ENCODE data around the gene MLXIP. TPM values are rescaled to one million over a fixed set of nuclear protein-coding genes. Genes with fewer than 3 reads are reported as not detected.
A peak's percentile ranks its signal among the peaks of the same experiment; 100 is the strongest.

Gene MLXIP
- total and polyA plus RNA-seq, 2 of the 13 experiments (the other 11 are each of a cell fraction or from before 2014, with no cell fraction given), result 5.3 to 6.7 TPM

DNA sequence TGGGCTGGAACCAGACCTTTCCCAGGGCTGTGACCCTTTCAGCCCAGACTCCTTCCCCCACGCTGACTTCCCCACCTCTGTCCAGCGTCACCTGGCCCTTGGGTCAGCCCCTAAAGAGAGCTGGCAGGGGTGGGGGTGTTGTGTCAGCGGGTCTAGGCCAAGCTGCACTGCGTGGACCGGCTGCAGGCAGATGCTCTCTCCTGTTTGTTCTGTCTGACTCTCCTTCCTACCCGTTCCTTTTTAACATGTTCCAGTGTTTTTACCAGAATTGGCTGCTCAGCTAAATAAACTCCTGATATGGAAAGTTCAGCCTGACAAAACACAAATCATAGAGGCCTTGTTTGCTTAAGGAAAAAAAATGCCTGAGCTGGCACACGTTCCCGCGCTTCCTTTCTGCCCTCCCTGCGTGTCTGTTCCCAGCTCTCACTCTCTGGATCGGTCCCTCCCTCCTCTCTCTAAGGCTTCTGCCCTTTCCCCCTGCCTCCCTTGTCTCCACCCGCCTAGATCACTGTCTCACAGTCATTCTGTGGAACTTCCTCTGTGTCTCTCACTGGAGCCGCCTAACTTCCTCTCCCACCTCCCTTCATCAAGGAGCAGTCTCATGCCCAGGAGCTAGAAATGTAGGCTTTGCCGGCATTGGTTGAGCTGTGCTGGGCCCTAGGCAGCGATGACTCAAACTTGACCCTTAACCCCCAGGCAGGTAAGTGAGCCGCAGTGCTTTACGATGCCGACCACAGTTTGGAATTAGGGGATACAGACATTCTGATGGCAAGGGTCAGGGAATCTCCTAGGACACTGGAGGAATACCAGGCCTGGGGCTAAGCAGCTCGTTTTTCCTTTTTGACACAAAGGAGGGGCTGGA is 15.5 kb upstream of the MLXIP start (continued):
- TF ChIP-seq, protein P1, sequence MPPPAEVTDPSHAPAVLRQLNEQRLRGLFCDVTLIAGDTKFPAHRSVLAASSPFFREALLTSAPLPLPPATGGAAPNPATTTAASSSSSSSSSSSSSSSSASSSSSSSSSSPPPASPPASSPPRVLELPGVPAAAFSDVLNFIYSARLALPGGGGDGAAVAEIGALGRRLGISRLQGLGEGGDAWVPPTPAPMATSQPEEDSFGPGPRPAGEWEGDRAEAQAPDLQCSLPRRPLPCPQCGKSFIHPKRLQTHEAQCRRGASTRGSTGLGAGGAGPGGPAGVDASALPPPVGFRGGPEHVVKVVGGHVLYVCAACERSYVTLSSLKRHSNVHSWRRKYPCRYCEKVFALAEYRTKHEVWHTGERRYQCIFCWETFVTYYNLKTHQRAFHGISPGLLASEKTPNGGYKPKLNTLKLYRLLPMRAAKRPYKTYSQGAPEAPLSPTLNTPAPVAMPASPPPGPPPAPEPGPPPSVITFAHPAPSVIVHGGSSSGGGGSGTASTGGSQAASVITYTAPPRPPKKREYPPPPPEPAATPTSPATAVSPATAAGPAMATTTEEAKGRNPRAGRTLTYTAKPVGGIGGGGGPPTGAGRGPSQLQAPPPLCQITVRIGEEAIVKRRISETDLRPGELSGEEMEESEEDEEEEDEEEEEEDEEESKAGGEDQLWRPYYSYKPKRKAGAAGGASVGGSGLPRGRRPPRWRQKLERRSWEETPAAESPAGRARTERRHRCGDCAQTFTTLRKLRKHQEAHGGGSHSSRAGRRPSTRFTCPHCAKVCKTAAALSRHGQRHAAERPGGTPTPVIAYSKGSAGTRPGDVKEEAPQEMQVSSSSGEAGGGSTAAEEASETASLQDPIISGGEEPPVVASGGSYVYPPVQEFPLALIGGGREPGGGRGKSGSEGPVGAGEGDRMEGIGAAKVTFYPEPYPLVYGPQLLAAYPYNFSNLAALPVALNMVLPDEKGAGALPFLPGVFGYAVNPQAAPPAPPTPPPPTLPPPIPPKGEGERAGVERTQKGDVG (CRISPR knock-in tag; IDR thresholded peaks at IDR 0.05; ENCODE audit: borderline replicate concordance), result peak; percentile 31; the same call in 1 of the 2 replicates
- TF ChIP-seq HNRNPH1 (optimal IDR thresholded peaks at IDR 0.05; ENCODE audit: low read depth, low read length), result no peak
- no peak for TF ChIP-seq TOE1 (CRISPR knock-in tag; IDR thresholded peaks at IDR 0.05)
- no peak for TF ChIP-seq JDP2 (CRISPR knock-in tag; IDR thresholded peaks at IDR 0.05; ENCODE audit: borderline replicate concordance)
- TF ChIP-seq ZNF562 (CRISPR knock-in tag; IDR thresholded peaks at IDR 0.05; ENCODE audit: borderline replicate concordance), result no peak
- TF ChIP-seq CBFB (CRISPR knock-in tag; IDR thresholded peaks at IDR 0.05), result no peak
- TF ChIP-seq ZNF343 (CRISPR knock-in tag; IDR thresholded peaks at IDR 0.05), result no peak
- TF ChIP-seq ZNF766 (CRISPR knock-in tag; IDR thresholded peaks at IDR 0.05; ENCODE audit: borderline replicate concordance), result no peak
- no peak for TF ChIP-seq RBM22 (optimal IDR thresholded peaks at IDR 0.05; ENCODE audit: low read length)
- no peak for TF ChIP-seq CHD4 (IDR thresholded peaks at IDR 0.05; ENCODE audit: borderline replicate concordance, low read length)
- TF ChIP-seq, protein P2, sequence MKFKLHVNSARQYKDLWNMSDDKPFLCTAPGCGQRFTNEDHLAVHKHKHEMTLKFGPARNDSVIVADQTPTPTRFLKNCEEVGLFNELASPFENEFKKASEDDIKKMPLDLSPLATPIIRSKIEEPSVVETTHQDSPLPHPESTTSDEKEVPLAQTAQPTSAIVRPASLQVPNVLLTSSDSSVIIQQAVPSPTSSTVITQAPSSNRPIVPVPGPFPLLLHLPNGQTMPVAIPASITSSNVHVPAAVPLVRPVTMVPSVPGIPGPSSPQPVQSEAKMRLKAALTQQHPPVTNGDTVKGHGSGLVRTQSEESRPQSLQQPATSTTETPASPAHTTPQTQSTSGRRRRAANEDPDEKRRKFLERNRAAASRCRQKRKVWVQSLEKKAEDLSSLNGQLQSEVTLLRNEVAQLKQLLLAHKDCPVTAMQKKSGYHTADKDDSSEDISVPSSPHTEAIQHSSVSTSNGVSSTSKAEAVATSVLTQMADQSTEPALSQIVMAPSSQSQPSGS (CRISPR knock-in tag; IDR thresholded peaks at IDR 0.05), result no peak
- TF ChIP-seq CAMTA2 (CRISPR knock-in tag; IDR thresholded peaks at IDR 0.05; ENCODE audit: borderline replicate concordance), result 0 out of 2 replicates have a peak, but pooled peaks have one; percentile 51
- TF ChIP-seq, protein P3, sequence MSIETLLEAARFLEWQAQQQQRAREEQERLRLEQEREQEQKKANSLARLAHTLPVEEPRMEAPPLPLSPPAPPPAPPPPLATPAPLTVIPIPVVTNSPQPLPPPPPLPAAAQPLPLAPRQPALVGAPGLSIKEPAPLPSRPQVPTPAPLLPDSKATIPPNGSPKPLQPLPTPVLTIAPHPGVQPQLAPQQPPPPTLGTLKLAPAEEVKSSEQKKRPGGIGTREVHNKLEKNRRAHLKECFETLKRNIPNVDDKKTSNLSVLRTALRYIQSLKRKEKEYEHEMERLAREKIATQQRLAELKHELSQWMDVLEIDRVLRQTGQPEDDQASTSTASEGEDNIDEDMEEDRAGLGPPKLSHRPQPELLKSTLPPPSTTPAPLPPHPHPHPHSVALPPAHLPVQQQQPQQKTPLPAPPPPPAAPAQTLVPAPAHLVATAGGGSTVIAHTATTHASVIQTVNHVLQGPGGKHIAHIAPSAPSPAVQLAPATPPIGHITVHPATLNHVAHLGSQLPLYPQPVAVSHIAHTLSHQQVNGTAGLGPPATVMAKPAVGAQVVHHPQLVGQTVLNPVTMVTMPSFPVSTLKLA (IDR thresholded peaks at IDR 0.05), result no peak
- no peak for TF ChIP-seq MBNL3 (CRISPR knock-in tag; conservative IDR thresholded peaks at IDR 0.05)
- TF ChIP-seq, protein P4, sequence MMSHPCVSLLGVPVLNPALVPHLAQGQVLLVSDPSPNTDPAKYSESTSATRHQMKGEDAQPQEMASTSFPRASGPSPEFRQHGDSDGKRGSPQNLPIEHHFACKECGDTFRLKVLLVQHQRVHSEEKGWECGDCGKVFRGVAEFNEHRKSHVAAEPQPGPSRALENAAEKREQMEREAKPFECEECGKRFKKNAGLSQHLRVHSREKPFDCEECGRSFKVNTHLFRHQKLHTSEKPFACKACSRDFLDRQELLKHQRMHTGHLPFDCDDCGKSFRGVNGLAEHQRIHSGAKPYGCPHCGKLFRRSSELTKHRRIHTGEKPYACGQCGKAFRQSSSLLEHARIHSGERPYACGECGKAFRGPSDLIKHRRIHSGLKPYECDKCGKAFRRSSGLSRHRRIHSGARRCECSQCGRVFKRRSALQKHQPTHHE (CRISPR knock-in tag; IDR thresholded peaks at IDR 0.05; ENCODE audit: borderline replicate concordance), result 0 out of 2 replicates have a peak, but pooled peaks have one; percentile 22
- 0 out of 2 replicates have a peak, but pooled peaks have one; percentile 28 for TF ChIP-seq SIX1 (CRISPR knock-in tag; IDR thresholded peaks at IDR 0.05; ENCODE audit: borderline replicate concordance)
- TF ChIP-seq ZNF30 (CRISPR knock-in tag; IDR thresholded peaks at IDR 0.05), result no peak
- TF ChIP-seq HNRNPK (IDR thresholded peaks at IDR 0.05; ENCODE audit: low read depth, low read length, poor library complexity, severe bottlenecking), result no peak
- no peak for TF ChIP-seq ZFAT (CRISPR knock-in tag; conservative IDR thresholded peaks at IDR 0.05)
- TF ChIP-seq ZNF577 (CRISPR knock-in tag; IDR thresholded peaks at IDR 0.05; ENCODE audit: borderline replicate concordance, low read depth), result no peak
- 0 out of 2 replicates have a peak, but pooled peaks have one; percentile 10 for TF ChIP-seq TMF1 (CRISPR knock-in tag; IDR thresholded peaks at IDR 0.05; ENCODE audit: low read depth)
- no peak for TF ChIP-seq ZNF615 (CRISPR knock-in tag; IDR thresholded peaks at IDR 0.05; ENCODE audit: borderline replicate concordance)
